Activated naive CD4-positive, alpha-beta T cell treated with anti-CD3 and anti-CD28 coated beads, Interleukin-2, amount 50 U/mL, for 72 hours (primary cell): ENCODE data around the gene CACNA2D4. TPM values are rescaled to one million over a fixed set of nuclear protein-coding genes. Genes with fewer than 3 reads are reported as not detected.
"Not testable (repeated sequence)": the region's sequence is repeated elsewhere in the genome, so short reads cannot be mapped to it uniquely, and the experiment has no call there.

ENCODE experiments used
- ATAC-seq, 2 donors: fragments of 150-1000 bp; cut with Tn5 transposase; 2 replicates each; pipeline ENCODE4 v1.10.0; 2021; ENCODE audit warnings: mild to moderate bottlenecking in 2 of 2, moderate library complexity in 2 of 2
- DNase-seq, 2 donors: peaks; one replicate each; pipeline ENCODE4 v3.0.0; 2021 to 2022; ENCODE audit warnings: low spot score in 2 of 2
- H3K27ac Mint-ChIP-seq, 2 donors: one replicate each; pipeline ENCODE4 v1.8.0; 2022; ENCODE audit warnings: mild to moderate bottlenecking in 2 of 2, mixed read lengths in 2 of 2
- H3K36me3 Mint-ChIP-seq, 2 donors: one replicate each; pipeline ENCODE4 v1.8.0; 2022; ENCODE audit warnings: mixed read lengths in 2 of 2
- H3K9me3 Mint-ChIP-seq, 2 donors: one replicate each; pipeline ENCODE4 v1.8.0; 2022; ENCODE audit warnings: mixed read lengths in 2 of 2
- total RNA-seq, 2 donors: library from RNA; stranded (reverse); gene quantifications; one replicate each; pipeline ENCODE4 v1.2.3, GENCODE V29; 2022

Gene CACNA2D4
- total RNA-seq, 2 donors from 2014 or later = 3.8 to 5.4 TPM

DNA sequence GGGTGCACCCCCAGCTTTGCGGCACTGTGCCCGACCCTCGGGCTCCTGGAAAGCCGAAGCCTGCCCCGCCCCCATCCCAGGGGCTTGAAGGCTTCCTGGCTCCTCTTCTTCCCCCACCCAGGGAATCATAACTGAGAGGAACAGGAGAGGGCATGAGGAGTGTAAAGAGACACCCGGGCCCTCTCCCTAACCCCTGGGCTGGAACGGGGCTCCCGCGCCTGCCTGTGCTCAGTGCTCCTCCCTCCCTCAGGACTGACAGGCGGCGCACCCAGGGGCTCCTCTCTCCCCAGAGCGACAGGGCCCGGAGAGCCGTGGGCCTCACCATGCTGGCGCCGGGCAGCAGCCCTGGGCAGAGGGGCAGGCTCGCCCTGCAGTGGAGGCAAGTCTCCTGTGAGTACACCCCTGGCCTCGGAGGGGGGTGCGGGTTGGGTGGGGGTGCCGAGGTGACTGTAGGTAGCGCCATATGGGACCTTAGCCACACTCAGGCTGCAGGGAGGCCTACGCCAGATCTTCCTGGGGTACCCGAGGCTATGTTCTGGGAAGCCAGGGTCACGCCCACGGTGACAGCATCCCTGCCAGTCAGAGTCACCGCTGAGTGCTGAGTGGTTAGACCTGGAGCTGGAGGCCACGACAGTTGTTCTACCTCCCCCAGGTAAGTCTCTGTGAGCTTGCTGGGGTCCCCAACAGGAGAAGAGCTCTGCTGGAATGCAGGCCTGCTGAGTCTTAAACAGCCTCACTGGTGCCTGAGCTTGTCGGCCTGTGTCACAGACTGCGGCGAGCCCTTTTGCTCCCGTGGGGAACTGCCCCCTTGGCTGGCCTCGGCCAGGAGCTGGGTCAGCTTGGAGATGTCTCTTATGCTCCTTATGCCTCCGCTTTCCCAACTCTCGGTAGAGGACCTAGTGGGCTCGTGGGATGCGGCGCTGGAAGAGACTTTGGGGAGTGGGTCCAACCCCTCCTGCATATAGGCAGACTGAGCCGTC, 90.3 kb downstream of the CACNA2D4 start:
- ATAC-seq (no peak), DNase-seq (no peak)
- H3K36me3 Mint-ChIP-seq = no peaks in the 10 kb centered on the region
- H3K9me3 Mint-ChIP-seq = no peaks in the 10 kb centered on the region
- no peak overlapping the region for H3K27ac Mint-ChIP-seq

DNA sequence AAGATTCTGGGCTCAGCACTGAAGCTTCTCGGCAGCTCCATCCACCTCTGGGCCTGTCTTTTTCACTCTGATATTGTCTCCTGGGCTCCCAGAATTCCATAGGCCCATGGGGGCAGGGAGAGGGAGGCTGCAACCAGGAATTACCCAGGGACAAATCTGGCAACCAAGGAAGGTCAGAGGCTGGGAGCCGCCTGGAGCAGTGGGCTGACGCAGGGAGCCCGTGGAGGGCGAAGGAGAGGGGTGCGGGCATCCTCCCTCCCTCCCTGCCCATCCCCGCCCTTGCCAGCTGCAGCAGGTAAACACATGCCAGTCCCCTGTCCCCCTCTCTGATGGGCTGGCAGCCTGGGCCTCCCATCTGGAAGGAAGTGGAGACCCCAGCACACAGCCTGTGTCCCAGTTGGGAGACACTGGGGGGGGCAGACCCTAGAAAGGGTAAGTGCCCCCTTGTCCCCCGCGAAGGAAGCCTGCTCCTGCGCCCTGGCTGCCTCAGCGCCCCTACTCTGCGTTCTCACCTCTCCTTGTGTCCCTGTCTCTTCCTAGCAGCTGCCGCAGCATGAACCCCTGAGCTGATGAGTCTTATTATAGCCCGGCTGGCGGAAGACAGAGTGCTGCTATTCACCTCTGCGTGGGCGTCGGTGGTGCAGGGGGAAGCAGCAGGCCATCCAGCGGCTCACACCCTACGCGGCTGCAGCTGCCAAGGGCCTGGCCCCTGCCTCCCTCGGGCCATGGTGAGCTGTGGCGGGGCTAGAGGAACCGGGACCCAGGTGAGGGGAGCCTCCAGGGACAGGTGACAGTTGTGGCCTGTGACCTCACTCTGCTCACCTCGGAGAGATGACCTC, 91.4 kb downstream of the CACNA2D4 start:
- ATAC-seq (no peak), DNase-seq (no peak)
- no peaks in the 10 kb centered on the region for H3K9me3 Mint-ChIP-seq
- H3K27ac Mint-ChIP-seq = no peak overlapping the region
- H3K36me3 Mint-ChIP-seq = no peaks in the 10 kb centered on the region

DNA sequence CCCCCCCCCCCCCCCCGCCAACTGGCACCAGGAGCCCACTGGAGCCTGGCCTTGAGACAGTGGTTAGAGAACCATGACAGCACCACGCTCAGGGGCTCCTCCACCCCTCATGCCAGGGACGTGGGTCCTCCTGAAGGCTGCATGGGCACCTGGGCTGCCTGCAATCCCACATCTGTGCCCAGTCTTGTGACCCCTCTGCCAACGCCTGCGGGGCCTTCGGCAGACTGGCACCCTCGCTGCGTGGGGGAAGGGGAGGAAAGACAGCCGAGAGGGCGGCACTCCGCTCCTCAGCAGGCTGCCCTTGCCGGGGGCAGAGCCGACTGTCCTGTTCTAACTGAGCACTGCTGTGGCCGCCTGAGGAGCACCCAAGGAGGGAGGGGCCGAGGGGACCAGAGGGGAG, 92.1 kb downstream of the CACNA2D4 start:
- Mint-ChIP-seq H3K27ac (no peak overlapping the region), H3K36me3 (no peaks in the 10 kb centered on the region), H3K9me3 (no peaks in the 10 kb centered on the region)
- DNase-seq (no peak), ATAC-seq (no peak)

DNA sequence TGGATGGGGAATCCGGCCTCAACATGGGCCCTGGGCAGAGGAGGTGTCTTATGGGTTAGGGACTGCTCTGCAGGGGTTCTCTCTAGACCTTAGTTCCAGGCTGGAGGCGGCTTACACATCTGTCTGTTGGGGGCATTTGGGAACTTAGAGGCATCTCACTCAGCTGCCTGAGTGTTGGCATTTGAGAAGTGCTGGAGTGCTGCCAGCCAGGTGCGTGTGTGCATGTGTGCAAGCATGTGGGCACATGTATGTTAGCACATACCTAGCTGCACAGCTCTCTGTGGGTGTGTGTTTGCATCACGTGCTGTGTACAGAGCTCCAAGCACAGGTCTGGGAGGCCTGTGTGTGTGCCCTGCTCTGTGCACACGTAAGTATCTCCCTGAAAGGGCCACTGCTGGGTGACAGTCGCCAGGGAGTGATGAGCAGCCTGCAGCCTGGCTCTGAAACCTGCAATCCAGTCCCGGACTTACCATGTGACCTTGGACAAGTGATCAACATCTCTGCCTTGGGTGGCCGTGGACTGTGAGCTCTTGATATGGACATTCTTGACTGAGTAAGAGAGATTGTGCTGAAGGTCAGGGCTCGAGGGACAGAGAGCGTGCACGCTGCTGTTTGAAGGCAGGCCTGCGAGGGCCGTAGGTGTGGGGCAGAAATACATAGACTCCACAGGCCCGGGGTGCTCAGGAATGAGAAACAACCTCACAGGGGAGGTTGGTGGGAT, 92.9 kb downstream of the CACNA2D4 start:
- ATAC-seq = no peak
- H3K9me3 Mint-ChIP-seq = no peaks in the 10 kb centered on the region
- no peak for DNase-seq
- no peaks in the 10 kb centered on the region for H3K36me3 Mint-ChIP-seq
- H3K27ac Mint-ChIP-seq = no peak overlapping the region

DNA sequence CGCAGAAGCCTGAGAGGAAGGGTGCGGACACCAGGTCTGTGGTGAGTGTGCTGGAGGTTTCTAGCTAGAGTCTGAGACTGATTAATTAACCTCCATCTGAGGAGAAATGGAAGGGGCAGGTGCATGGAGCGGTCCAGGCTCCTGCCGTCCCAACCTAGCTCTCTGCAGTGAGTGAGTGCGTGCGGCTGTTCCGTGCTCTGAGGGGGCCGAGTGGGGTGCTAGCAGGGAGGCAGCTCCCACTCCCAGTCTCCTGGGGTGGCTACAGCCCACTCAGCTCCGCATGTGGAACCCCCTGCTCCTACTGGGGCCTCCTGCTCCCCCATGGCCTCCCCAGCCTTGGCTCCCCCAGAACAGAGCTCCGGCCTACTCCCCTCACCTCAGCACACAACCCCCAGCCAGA, 95.2 kb downstream of the CACNA2D4 start:
- ATAC-seq (no peak), DNase-seq (no peak)
- H3K9me3 Mint-ChIP-seq = no peaks in the 10 kb centered on the region
- H3K36me3 Mint-ChIP-seq = no peaks in the 10 kb centered on the region
- no peak overlapping the region for H3K27ac Mint-ChIP-seq

DNA sequence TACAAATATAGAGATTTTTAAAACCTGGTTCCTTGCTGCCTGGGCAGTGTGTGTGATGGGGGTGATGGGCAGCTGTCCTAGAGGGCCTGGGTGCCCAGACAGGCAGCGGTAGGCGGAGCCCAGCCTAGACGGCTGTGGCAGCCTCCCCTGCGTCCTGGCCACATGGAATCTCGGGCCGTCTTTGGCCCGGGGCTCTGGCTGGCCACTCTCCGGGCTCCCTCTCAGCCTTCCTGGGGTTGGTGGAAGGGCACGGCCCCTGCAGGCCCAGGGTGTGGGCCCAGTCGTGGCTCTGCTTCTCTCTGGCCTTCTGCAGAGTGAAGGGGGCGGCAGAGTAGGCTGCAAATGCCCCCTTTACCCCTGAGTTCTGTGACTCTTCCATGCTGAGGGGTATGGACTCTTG, 95.8 kb downstream of the CACNA2D4 start:
- no peak overlapping the region for H3K27ac Mint-ChIP-seq
- DNase-seq (no peak), ATAC-seq (no peak)
- no peaks in the 10 kb centered on the region for H3K9me3 Mint-ChIP-seq
- H3K36me3 Mint-ChIP-seq = no peaks in the 10 kb centered on the region

DNA sequence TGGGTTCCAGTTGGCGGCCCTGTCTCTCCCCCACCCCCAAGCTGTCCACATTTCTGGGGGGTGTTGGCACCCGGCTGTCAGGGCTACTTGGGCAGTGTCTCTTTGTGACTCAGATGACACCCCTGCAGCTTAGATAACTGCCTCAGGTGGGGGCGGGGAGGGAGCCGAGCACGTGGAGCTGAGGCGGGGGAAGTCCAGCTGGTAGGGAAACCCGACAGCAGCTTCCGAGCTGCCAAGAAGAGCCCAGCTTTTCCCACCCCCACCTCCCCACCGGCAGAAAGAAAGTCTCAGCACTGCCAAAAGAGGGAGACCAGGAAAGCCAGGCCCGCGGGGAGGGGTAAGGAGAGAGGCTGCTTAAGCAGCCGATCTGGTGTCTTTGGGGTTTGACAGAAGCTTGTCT, 96.6 kb downstream of the CACNA2D4 start:
- no peak for ATAC-seq
- no peaks in the 10 kb centered on the region for H3K36me3 Mint-ChIP-seq
- no peak for DNase-seq
- H3K9me3 Mint-ChIP-seq = no peaks in the 10 kb centered on the region
- no peak overlapping the region for H3K27ac Mint-ChIP-seq

DNA sequence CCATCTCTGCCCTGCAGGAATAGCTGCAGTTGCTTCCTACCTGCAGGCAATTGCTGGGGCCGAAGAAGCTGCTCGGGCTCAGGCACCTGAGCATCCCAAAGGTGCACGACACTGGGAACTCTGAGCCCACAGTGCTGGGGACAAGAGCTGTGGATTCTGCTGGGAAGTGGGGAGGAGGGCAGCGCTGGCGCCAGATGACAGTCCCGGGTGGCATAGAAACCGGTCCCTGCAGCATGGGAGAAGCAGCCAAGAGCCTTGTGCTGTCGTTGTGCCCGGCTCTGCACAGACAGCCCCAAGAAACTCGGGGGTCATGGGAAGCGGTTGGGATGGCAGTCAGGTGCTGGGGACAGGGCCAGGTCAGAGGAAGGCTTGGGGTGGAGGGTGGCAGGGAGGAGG, 97.6 kb downstream of the CACNA2D4 start:
- DNase-seq = no peak
- ATAC-seq = no peak
- no peaks in the 10 kb centered on the region for H3K36me3 Mint-ChIP-seq
- H3K9me3 Mint-ChIP-seq = no peaks in the 10 kb centered on the region
- no peak overlapping the region for H3K27ac Mint-ChIP-seq

DNA sequence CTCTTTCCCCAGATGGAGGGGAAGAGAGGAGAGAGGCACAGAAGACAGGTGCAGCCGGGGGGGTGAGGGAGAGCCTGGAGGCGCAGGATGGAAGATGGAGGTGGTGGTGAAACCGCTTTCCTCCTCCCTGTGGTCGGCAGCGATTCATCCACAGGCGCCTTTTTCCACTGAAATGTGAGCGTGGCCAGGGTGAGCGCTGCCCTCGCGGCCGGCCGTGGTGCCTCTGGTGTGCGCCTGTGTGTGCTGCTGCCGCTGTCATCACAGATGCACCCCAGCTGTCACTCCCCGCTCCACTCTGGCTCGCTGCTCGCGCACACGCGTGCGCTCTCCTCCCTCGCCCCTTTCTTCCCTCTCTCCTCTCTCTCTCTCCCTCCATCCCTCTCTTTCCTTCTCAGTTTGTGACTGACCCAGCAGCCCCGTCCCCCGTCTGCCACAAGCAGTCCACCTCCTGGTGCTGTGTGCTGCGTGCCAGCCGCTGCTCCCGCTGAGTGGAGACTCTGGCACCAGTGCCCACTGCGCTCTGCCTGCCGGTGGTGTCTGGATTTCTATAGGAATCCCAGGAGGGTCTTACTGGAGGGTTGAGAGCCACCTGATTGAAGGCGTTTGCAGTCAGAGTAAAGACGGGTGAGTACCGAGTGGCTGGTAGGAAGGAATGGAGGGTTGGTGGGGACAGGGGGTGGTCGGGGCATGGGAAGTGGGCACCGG, 98.1 kb downstream of the CACNA2D4 start, which contains the start of gene LRTM2:
Gene LRTM2 (plus strand): TSS at position 375 of the 705 bp plus-strand sequence. CDS start 7,584 bp downstream, outside the sequence.
- DNase-seq = no peak
- Mint-ChIP-seq H3K27ac (no peak within 1 kb of the TSS), H3K9me3 (no peaks in the 10 kb centered on the region), H3K36me3 (no peaks in the 10 kb centered on the region)
- no peak for ATAC-seq

DNA sequence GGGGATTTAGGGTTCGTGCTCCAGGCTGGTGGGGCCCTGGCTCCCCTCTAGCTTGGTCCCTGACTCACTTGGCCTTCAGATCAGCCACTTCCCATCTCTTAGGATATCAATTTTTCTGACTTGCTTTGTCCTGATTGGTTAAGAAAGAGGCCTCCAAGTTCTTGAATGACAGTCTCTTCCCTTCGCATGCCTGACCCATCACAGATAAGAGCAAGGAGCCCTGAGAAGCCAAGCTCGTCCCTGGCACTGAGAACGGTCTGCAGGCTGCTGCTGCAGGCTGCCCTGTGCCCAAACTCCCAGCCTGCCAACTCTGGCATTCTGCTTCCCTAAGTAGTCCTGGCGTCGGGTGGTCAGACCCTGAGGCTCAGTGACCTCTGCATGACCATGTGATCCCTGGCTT, 98.9 kb downstream of the CACNA2D4 start:
- no peaks in the 10 kb centered on the region for H3K9me3 Mint-ChIP-seq
- no peak for ATAC-seq
- no peak overlapping the region for H3K27ac Mint-ChIP-seq
- H3K36me3 Mint-ChIP-seq = no peaks in the 10 kb centered on the region
- no peak for DNase-seq

DNA sequence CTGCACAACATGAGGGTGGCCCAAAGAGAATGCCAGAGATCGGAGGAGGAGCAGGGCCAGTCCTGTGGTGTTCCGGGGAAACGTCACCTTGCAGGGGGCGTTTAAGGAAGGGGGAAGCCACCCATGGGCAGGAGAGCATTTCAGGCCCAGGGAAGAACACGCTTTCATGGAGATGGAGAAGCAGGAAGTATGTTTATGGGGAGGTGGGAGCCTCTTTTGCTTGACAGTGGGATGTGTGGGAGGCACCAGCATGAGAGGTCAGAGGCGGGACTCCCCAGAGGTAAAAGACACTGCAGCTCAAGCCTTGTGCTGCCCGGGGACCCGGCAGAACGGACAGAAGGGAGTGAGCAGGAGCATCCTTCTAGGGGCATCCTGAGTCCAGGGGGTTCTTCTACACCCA, 99.4 kb downstream of the CACNA2D4 start:
- no peak overlapping the region for H3K27ac Mint-ChIP-seq
- H3K36me3 Mint-ChIP-seq = no peaks in the 10 kb centered on the region
- H3K9me3 Mint-ChIP-seq = no peaks in the 10 kb centered on the region
- no peak for ATAC-seq
- no peak for DNase-seq

DNA sequence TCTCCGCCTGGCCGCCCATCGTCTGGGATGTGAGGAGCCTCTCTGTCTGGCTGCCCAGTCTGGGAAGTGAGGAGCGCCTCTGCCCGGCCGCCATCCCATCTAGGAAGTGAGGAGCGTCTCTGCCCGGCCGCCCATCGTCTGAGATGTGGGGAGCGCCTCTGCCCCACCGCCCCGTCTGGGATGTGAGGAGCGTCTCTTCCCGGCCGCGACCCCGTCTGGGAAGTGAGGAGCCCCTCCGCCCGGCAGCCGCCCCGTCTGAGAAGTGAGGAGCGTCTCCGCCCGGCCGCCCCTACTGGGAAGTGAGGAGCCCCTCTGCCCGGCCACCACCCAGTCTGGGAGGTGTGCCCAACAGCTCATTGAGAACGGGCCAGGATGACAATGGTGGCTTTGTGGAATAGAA, 100.5 kb downstream of the CACNA2D4 start:
- DNase-seq, H3K9me3 Mint-ChIP-seq, H3K27ac Mint-ChIP-seq, H3K36me3 Mint-ChIP-seq, ATAC-seq: not testable (repeated sequence)

DNA sequence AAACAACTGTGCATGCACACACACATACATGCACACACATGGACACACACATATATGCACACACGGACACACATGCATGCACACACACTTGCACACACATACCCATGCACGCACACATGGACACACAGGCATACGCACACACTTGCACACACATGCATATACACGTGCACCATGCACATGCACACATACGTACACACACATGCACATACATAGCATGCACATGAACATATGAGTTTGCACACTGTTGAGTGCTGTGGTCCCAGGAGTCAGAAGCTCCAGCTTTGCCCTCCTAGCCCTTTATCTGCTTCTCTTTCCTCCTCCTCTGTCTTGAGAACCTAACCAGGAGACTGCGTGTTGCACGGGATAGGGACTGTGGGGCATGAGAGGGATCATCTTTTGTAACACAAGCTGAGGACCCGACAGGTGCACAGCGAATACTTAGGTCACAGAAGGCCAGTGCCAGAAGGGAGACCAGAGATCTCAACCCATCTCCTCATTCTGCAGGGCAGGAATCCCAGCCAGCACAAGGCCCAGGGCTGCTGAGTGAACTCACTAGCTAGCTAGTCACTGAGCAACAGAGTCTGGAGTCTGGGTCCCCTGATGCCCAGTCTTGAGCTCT, 101.6 kb downstream of the CACNA2D4 start:
- ATAC-seq = no peak
- Mint-ChIP-seq H3K9me3 (no peaks in the 10 kb centered on the region), H3K36me3 (no peaks in the 10 kb centered on the region), H3K27ac (no peak overlapping the region)
- no peak for DNase-seq

DNA sequence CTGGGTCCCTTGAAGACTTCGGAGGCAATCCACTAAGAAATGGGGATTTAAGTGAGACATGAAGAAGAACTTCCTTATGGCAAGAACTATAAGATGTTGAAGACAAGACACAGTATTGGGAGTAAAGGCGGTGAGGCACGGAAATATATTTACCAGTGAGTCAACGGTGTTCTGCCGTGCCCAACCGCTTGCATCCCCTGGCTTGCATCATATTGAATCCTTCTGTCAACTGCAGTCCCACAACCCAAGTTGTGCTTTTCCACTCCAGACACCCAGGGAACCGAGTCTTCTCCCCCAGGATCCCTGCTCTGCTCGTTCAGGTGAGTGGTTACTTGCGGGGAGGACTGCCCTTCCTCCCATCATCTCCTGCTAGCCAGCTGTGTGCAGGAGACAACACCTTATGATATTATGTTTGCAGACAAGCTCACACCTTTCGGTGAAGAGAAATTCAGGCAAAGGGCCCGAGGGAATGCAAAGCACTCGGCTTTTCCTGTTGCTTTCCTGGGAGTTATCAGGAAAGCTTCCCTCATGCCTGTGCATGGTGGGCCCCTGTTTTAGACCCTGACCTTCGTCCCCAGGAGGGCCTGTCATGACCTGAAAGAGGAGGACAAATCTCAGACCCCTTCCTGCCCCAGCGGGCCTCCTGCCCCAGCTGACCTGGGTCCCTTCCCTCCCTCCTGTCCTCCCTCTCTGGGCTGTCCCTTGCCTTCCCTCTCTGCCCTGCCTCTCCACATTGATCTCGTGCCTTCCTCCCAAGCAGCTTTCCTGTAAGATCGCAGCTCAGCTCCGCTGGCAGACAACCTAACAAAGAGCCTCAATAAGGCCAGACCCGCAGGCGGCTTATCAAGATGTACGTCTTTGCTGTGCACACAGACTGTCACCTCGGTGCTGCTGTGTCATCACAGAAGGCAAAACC, 102.4 kb downstream of the CACNA2D4 start:
- no peak overlapping the region for H3K27ac Mint-ChIP-seq
- DNase-seq (no peak), ATAC-seq (no peak)
- no peaks in the 10 kb centered on the region for H3K9me3 Mint-ChIP-seq
- H3K36me3 Mint-ChIP-seq = no peaks in the 10 kb centered on the region

DNA sequence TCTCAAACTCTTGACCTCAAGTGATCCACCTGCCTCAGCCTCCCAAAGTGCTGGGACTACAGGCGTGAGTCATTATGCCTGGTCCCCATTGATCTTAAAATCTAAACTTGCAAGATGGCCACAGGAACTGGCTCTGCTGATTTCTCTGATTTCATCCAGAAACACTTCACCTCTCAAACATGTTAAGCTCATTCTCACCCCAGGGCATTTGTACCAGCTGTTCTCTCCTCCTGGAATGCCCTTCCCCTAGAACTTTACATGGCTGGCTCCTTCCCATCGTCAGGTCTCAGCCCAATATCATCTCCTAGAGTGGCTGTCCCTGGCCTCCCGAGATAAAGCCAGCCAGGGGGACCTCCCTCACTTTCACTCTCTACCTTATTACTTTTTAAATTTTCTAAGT, 103.3 kb downstream of the CACNA2D4 start:
- H3K9me3 Mint-ChIP-seq = no peaks in the 10 kb centered on the region
- H3K36me3 Mint-ChIP-seq = no peaks in the 10 kb centered on the region
- no peak overlapping the region for H3K27ac Mint-ChIP-seq
- no peak for DNase-seq
- no peak for ATAC-seq
